GM18873 (cell line): ENCODE results near the gene SLC13A4.
"Not testable (repeated sequence)": the region's sequence is repeated elsewhere in the genome, so short reads cannot be mapped to it uniquely, and the experiment has no call there.

Source experiments
- ATAC-seq: cut with Tn5 transposase; IDR thresholded peaks from one replicate; pipeline ENCODE4 v1.9.1; 2021; ENCODE audit warnings: mild to moderate bottlenecking, moderate library complexity, moderate number of reproducible peaks; ENCODE audit not compliant: unreplicated experiment, low FRiP score

SLC13A4 gene

DNA sequence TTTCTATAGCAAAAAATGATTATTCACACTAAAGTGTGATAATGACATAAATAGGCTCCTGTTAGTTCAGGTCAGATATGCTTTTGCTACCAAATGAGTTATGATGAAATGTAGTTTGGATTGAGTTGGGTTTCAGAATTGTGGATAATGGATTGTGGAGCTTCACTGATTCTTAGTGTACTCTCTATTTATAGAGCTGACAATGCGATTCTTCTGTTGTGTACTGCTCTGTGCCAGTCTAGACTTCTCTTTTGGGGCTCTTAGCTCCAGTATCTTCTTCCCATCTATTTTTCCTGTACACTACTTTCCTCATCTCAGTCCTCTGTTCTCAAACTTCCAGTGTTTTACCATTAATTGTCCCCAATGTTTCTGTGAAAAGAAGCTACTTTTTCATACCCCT lies 58.2 kb downstream of the SLC13A4 start:
- no peak for ATAC-seq

DNA sequence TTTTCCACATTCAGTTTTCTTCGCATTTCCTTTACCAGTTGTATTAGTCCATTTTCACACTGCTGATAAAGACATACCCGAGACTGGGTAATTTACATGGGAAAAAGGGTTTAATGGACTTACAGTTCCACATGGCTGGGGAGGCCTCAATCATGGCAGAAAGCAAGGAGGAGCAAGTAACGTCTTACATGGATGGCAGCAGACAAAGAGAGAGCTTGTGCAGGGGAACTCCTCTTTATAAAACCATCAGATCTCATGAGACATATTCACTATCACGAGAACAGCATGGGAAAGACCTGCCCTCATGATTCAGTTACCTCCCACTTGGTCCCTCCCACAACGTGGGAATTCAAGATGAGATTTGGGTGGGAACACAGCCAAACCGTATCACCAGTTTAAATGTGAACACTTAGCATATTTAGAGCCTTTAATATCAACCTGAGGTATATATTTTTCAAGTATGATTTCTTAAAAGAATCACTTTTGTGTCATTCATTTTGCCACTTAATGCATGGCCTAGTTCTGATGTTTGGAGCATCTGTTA lies 59.1 kb downstream of the SLC13A4 start:
- ATAC-seq: not testable (repeated sequence)

DNA sequence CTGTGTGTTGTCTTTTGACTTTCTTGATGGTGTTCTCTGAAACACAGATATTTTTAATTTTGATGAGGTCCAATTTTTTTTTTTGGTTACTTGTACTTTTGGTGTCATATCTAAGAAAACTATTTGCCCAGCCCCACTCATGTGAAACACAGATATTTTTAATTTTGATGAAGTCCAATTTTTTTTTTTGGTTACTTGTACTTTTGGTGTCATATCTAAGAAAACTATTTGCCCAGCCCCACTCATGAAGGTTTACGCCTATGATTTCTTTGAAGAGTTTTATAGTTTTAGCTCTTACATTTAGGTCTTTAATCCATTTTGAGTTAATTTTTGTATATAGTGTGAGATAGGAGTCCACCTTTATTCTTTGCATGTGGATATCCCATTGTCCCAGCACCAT lies 60.4 kb downstream of the SLC13A4 start:
- ATAC-seq: not testable (repeated sequence)

DNA sequence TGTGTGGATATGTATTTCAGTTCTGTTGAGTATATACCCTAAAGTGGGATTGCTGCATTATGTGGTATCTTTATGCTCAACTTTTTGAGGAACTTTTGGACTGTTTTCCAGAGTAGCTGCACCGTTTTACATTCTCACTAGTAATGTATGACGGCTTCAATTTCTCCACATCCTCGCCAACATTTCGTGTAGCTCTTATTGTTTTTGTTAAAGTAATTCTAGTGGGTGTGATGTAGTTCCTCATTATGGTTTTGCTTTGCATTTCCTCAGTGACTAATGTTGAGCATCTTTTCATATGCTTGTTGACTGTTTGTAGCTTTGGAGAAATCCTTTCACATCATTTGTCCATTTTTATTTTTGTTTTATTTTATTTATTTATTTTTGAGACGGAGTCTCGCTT lies 61.1 kb downstream of the SLC13A4 start:
- no peak for ATAC-seq

DNA sequence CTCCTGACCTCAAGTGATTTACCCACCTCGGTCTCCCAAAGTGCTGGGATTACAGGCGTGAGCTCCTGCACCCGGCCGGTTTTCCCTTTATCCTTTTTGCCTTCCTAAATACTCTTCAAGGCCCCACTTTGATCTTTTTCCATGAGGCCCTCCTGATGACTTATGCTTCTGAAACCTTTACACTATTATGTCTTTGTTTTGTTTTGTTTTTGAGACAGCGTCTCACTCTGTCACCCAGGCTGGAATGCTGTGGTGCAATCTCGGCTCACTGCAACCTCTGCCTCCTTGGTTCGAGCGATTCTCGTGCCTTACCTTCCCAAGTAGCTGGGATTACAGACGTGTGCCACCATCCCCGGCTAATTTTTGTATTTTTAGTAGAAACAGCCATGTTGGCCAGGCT lies 61.8 kb downstream of the SLC13A4 start:
- ATAC-seq: no peak

DNA sequence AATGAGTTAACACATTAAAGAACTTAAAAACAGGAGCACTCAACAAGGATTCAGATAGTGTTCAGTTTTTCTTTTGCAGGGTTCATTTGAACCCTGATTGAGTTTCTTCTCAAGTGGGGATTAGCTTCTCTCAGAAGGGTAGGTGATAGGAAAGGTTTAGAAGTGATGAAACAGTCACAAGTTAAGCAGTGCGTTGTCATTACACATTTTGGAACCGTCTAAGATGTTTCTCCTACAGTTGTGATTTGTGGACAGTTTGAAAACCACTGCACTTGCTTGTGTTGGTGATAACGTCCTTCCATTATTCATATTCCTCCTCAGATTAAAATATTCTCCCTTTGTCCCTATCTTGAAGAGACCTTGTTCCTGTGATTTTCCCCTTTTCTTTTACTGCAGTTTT lies 62.9 kb downstream of the SLC13A4 start:
- ATAC-seq: no peak

DNA sequence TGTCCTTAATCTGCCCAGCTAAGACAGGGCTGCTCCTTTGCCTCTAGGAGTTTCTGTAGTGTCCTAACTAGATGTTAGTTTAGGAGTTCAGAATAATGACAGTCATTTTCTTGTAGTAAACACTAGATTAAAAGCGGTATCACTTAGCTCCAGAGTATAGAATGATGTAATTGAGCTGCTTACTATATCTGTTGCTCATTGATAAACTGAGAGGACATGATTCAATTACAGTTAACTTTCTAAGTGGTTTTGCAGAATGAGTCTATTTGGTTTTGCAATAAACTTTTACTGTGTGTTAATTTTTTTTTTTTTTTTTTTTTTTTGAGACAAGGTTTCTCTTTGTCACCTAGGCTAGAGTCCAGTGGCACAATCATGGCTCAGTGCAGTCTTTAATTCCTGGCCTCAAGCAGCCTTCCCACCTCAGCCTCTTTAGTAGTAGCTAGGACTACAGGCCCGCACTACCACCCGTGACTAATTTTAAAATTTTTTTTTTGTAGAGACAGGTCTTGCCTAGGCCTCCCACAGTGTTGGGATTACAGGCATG lies 63.9 kb downstream of the SLC13A4 start:
- no peak for ATAC-seq

DNA sequence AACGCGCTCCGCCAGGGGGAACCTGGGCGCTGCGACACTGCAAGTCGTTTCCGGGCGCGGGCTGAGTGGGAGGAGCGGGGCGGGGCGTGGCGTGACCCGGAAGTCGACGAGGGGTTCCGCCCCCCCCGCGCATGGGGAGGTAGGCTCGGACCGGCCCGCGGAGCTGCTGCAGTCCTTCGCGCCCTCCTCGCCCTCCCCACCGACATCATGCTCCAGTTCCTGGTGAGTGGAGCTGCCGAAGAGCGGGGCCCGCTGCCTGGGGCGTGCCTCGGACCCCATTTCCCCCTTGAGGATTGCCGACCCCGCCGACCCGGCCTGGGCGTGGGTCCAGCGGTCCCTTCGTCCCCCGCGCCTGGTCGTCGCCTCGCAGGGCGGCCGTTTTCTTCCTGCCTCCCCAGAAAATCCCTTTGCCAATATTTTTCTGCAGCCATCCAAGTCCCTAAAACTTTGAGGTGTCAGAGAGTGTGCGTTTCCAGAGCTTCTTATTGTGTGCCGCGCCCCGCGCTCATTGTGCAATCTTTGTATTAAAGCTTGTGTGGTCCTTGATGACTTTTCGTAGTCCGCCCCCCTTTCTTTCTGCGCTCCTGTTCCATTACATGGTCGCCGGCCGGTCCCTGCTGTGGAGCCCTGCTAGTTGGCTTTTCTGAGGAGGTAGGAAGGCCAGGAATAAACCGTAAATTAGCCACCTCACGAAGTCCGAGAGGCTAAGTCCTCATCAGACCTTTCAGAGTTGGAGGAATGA lies 65.4 kb downstream of the SLC13A4 start, which contains the start of gene STMP1:
Gene STMP1, plus strand, starts transcription at position 142 of the 742 bp plus-strand sequence.
- peak; percentile 88 for ATAC-seq

DNA sequence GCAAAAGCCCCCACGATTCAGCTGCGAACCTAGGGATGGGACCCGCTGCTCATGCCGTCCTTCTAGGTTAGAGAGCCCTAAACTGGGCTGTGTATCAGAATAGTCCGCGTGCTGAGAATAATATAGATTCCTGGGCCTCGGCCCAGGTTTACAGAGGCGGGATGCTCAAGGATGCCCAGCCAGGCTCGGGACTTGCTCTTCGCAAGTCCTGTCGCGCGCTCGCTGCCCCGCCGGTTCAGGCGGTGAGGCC lies 65.9 kb downstream of the SLC13A4 start:
- ATAC-seq: no peak

DNA sequence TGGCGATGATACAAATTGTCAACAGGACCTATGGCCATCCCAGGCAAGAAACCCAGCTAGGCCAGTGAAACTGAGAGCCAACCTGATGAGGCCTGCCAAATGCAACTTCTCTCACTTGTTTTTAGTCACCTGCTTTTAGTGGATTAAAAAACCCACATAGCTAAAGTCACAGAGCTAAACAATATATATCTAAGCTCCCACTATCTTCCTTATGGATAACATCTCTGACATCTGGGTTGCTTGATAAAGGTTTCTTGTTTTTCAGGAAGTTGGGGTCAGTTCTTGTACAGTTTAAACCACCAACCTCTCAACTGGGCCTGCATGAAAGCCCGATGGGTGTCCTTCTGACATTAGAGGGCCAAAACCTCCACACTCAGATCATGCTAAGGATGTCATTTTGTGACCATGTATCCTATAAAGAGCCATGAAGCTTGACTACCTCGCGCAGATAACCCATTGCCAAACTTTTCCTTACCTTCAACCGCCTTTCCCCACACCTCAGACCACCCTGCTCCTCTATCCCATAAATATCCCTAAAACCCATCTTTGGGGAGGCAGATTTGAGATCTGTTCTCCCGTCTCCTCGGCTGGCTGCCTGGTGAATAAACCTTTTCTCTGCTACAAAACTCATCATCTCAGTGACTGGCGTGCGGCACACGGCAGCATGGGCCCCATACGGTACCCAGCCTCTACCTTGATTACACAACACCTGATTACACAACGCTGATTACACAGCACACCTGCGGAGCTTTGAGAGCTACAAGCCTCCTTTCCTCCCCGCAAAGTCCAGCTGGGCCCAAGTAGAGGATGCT lies 66.5 kb downstream of the SLC13A4 start:
- ATAC-seq: no peak

DNA sequence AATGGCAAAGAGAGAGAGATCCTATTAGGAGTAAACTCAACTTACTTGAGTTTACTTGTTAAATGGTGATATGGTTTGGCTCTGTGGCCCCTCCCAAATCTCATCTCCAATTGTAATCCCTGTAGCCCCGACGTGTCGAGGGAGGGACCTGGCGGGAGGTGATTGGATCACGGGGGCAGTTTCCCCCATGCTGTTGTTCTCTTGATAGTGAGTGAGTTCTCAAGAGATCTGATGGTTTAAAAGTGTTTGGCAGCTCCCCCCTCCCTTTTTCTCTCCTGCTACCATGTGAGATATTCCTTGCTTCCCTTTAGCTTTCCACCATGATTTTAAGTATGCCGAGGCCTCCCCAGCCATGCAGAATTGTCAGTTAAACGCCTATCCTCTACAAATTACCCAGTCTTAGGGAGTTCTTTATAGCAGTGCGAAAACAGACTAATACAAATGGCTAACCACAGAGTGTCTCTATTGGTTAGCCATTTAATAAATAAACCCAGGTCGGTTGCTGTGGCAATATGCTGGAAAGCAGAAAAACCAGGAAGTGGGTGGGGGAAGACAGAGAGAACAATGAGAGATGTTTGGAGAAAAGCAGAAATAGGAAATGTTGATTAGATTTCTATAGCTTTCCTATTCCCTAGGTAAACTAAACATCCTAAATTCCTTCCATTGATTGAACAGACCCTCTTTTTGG lies 68.7 kb downstream of the SLC13A4 start:
- no peak for ATAC-seq

DNA sequence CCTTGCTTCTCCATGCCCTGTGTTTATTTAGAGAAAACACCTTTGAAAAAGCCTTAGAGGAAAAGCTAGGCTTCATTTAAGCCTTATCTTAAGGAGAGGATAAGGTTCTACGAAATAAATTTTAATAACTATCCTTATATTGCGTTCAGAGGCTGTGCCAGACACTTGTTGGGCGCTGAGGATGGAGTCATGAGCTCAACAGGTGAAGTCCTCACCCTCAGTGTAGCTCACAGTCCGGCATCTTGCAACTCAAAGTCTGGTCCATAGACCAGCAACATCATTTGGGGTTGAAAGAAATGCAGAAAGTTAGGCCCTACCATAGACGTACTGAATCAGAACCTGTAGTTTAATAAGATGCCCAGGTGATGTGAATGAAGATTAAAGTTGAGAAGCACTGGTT lies 69.4 kb downstream of the SLC13A4 start:
- ATAC-seq: no peak

DNA sequence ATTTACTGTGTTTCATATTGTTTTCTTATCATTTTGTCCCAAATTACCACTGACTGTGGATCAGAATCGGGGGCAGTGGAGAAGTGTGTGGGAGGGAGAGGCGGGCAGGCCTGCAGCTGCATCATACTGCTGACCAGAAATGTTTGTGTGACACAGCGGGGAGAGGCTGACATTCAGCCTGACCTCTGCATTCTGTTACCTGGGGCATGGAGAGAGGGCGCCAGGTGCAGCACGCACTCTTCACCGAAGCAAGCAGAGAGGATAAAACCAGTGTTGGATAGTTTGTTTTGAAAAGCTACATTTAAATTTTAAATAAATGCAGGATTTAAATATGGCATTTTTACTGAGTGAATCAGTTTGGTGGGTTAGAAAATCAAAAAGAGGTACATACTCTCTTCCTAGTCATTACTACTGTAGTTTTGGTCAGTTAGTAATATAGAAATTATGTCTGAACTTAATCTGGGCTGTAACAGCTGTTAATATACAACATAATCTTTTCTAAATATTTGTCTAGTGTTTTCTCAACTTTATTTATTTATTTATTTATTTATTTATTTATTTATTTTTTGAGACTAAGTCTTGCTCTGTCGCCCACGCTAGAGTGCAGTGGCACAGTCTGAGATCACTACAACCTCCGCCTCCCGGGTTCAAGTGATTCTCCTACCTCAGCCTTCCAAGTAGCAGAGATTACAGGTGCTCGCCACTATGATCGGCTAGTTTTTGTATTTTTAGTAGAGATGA lies 74.5 kb downstream of the SLC13A4 start:
- ATAC-seq: no peak

DNA sequence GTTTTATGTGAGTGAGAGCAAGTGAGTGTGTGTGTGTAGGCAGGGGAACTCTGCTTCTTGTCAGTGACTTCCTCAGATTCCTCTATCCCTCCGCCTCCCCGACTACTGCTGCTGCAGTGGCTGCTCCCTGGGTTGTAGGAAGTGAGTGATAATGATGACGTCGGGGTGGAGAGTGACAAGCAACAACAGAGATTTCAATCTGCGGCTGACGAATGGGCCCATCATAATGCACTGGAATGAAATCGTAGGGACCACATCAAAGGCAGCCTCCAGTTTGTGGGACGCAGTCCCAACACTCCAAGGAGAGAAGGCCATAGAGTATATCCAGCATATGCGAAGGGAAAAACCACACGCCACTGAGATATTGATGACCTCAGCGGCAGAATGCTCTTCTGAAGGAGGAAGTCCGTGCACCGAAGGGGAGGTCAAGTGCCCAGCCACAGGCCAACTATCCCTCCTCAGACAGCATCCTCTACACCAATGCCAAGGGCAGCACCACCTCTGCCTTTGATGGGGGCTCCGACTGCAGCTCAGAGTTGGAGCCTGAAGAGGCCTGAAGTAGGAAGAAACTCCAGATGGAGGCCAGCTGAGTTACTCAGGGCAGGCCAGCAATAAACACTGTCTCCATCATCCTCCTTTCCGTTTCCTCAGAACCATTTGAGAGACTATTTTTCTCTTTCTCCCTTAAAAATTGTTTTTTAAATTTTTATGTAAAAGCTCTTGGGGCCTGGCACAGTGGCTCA lies 77.0 kb downstream of the SLC13A4 start:
- ATAC-seq: no peak

DNA sequence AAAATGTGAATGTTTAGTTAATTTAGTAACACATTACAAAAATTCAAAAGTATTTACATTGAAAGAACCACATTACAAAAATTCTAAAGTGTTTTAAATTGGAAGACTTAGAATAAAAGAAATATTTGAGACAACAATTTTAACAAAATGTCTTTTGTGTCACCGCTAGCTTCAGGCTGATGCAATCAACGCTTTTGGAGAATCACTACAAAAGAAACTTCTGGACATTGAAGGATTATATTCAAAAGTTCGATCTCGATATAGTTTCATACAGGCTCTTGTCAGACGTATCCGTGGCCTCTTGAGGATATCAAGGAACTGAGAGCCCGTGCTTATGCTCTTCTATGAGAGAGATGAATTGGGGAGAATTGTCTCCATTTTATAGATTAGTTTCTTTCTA lies 79.8 kb downstream of the SLC13A4 start:
- no peak for ATAC-seq

DNA sequence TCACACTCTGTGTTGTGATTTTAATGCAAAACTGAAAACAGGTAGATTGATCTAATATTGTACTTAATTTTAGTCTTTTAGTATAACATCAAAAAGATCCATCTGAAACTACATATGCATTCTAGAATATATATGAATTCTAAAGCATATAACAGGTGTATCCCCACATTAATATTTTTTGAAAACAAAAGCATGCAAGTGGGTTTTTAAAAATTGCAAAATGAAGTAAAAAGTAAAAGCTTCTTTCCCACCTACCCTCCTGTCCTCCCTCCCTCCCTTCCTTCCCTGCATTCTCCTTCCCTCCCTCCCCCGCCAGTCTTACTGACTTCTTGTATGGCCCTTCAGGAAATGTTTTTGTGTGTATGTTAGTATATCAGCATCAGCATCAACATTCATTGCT lies 80.2 kb downstream of the SLC13A4 start:
- ATAC-seq: no peak

DNA sequence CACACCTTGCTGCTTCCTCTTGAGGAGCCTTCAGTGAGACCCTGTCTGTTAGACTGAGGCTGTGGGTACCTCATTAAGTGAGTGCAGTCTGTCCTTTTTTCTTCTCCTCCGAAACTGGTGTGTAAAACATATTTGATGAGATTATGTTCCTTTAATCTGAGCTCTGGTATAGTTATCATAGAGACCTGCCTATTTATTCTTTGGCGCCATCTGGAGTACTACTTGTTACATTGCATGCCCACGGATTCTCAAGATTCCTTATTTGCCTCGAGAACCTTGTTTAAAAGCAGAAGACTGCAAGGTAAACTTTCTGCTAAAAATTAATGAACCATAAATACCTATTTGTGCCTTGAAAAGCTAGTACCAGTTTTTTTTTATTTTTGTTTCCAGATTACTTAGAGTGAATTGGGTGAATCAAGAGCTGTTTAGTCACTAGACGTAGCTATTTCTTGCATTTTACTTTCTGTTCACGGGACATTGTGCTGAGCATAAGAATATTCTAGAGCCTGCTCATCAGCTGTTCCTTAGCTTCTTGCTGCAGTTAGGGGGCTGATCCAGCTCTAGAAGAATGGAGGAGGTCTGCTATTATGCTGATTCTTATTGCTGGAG lies 82.6 kb downstream of the SLC13A4 start:
- ATAC-seq: no peak

DNA sequence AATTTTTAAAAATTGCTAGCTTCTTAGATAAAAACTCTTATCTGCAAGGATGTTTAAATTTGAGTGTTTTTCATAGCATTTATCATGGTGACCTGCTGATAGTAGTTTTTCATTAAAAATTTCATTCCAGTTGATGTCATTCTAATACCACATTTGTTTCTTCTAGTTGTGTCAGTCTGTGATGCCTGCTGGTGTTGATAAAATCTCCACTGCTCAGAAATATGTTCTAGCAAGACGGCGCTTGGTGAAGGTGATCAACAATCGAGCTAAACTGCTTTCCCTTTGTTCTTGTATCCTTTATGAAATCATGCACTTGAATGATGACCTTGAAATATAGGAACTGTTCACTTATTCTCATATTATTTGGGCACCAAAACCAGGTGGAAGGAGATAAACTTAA lies 83.3 kb downstream of the SLC13A4 start:
- no peak for ATAC-seq

DNA sequence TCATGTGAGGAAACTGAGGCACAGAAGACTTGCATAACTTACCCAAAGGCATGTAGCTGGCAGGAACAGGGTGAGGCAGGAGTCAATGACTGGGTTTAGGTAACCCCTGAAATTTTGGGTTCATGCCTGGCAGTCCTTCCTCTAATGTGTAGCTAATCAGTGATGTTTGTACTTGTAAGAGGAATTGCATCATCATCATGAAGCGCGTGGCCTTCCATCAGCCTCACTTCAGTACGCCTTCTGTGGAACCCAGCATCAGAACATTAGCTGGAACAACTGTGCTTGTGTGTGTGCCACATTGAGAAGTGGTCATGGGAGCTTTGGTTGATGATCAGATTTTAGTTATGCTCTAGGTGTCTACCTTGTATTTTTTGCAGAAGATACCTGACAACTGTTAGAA lies 83.8 kb downstream of the SLC13A4 start:
- ATAC-seq: no peak
